Cardiac muscle cell (in vitro differentiated cells and primary cell): ENCODE results near the gene C20orf204. TPM values are rescaled to one million over a fixed set of nuclear protein-coding genes. Genes with fewer than 3 reads are reported as not detected.
A peak's percentile ranks its signal among the peaks of the same experiment; 100 is the strongest.

Experiments used
- DNase-seq, 2 donors: peaks; one replicate each; pipeline versions ENCODE4 v3.0.0 to v3.0.0-alpha.2; 2010 to 2017; ENCODE audit warnings: low read depth in 1 of 2, low spot score in 1 of 2
- H3K27ac ChIP-seq: fragments of 200-600 bp; sonication (generic); 2 replicates; pipeline ENCODE4 v1.5.1; 2016
- H3K27me3 ChIP-seq: fragments of 200-600 bp; sonication (generic); 2 replicates; pipeline ENCODE4 v1.6.0; 2016; ENCODE audit warnings: control low read depth
- H3K36me3 ChIP-seq: fragments of 200-600 bp; sonication (generic); 2 replicates; pipeline ENCODE4 v1.5.1; 2016; ENCODE audit warnings: control low read depth
- H3K4me1 ChIP-seq: fragments of 200-600 bp; sonication (generic); 2 replicates; pipeline ENCODE4 v1.8.1; 2017; ENCODE audit warnings: low read depth, mild to moderate bottlenecking, mixed run types
- H3K4me3 ChIP-seq: fragments of 200-600 bp; sonication (generic); 2 replicates; pipeline ENCODE4 v1.5.1; 2016; ENCODE audit warnings: mild to moderate bottlenecking
- H3K9me3 ChIP-seq: fragments of 200-600 bp; sonication (generic); 2 replicates; pipeline ENCODE4 v1.5.1; 2017; ENCODE audit warnings: low read depth, mild to moderate bottlenecking, control low read depth
- polyA plus RNA-seq: library from polyadenylated mRNA; unstranded; fragments of >200 nt; fragmentation: Nextera tagmentation; extraction: Ambion mirVana; gene quantifications from 2 replicates; pipeline ENCODE4 v1.2.1, GENCODE V29; 2016
- total RNA-seq: library from RNA; depleted of rRNA; stranded (reverse); fragments of >200 nt; gene quantifications from 2 replicates; pipeline ENCODE4 v1.2.3, GENCODE V29; 2016
- TF ChIP-seq, protein P1 (sequence below): IDR thresholded peaks from 2 replicates; pipeline ENCODE4 v1.5.1; 2012; ENCODE audit warnings: low read depth, mild to moderate bottlenecking, low read length

Gene C20orf204
- total and polyA plus RNA-seq, 2 experiments from 2014 or later: 0.76 to 2.2 TPM

DNA sequence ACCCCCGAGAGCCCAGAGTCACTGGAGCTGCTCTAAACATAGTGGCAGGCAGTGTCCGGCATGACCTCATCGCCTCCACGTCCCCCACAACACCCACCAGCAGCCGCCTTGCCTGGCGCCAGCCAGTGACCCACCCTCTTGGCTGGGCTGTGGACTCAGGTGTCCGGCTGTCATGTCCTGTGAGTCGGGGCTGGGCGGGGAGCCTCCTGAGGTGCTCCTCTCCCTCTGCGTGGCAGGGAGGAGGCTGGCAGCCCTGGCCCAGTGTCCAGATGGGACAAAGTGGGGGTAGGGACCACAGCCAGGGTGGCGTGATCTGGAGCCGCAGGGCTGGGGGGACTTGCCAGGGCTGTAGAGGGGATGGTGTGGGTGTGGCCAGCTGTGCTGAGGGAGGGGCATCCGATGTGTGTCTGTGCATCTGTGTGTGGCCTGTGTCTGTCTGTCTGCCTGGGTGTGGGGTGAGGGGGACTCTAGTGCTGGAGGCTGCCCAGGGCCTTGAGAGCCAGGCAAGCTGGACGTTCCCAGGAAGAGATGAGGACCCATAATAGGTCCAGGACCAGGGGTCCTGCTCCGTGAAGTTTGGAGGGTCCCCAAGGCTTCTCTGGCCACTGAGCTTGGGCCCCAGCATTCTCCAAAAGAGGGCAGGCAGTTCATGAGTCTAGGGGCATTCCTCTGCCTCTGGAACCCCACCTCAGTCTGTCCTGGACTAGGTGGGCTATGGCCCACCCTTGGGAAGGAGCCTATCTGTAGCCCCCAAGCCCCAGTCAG lies 15.8 kb downstream of the C20orf204 start:
- TF ChIP-seq, protein P1, sequence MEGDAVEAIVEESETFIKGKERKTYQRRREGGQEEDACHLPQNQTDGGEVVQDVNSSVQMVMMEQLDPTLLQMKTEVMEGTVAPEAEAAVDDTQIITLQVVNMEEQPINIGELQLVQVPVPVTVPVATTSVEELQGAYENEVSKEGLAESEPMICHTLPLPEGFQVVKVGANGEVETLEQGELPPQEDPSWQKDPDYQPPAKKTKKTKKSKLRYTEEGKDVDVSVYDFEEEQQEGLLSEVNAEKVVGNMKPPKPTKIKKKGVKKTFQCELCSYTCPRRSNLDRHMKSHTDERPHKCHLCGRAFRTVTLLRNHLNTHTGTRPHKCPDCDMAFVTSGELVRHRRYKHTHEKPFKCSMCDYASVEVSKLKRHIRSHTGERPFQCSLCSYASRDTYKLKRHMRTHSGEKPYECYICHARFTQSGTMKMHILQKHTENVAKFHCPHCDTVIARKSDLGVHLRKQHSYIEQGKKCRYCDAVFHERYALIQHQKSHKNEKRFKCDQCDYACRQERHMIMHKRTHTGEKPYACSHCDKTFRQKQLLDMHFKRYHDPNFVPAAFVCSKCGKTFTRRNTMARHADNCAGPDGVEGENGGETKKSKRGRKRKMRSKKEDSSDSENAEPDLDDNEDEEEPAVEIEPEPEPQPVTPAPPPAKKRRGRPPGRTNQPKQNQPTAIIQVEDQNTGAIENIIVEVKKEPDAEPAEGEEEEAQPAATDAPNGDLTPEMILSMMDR: no peak
- no peak for DNase-seq
- no peaks in the 10 kb centered on the region for H3K36me3 ChIP-seq
- peaks cover 5% of the 10 kb centered on the region for H3K4me1 ChIP-seq
- H3K27me3 ChIP-seq: peaks cover 47% of the 10 kb centered on the region
- no peaks in the 10 kb centered on the region for H3K9me3 ChIP-seq
- no peak overlapping the region for H3K27ac ChIP-seq
- no peak overlapping the region for H3K4me3 ChIP-seq

DNA sequence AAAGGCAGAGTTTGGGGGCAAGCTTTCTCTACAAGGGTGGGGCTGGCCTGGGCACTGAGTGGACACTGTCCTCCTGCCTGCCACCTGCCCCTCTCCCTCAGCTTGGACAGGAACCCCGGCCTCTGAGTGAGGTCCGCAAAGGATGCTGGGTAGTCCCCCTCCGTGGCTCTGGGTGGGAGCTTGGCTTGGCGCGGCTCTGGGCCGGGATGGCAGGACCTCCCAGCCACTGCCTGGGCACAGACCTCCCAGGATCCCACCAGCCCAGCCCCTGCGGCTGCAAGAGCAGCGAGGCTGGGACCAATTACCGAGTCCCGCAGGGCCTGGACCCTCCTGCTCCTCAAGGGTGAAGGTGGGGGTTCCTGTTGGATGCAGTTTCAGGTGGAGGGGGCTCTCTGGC lies 16.3 kb downstream of the C20orf204 start:
- Histone ChIP-seq H3K27ac (no peak overlapping the region), H3K27me3 (peaks cover 41% of the 10 kb centered on the region), H3K36me3 (no peaks in the 10 kb centered on the region), H3K4me1 (peaks cover 5% of the 10 kb centered on the region), H3K4me3 (no peak overlapping the region), H3K9me3 (no peaks in the 10 kb centered on the region)
- TF ChIP-seq, protein P1: no peak
- no peak for DNase-seq

DNA sequence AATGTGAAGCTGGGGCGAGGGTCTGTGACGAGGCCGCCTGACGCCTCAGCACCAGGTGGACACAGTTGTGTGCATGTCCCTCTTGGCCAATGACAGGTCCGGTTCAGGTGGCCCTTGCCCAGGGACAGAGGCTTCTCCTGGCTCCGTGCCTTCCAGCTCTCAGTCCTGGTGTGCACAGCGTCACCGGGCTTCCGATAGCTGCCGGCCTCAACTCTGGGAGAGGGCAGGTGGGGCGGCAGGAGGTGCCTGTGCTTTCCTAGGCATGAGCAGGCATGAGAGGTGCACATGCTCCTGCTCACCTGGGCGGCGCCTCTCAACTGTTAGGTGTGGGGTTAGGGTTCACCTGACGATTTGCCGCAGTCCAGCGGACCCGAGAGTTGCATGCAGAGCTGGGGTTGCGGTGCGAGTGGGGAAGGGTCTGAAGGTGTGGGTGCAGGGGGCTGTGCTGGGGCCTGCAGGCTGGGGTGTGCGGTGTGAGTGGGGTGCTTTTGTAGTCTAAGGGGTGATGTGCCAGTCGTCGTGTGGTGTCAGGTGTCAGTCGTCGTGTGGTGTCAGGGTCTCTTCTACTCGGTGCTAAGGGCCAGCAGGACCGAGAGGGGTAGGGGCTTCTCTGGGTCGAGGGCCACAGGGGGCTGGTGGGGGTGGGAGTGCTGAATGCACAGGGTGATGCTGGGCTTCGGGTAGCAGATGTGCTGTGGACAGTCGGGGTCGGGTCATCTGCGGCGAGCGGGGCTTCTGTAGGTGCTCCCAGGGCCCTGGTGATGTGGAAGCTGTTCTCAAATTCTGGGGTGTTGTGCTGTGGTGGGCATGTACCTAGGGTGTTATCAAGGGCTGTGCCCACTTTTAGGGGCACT lies 17.2 kb downstream of the C20orf204 start:
- no peaks in the 10 kb centered on the region for H3K9me3 ChIP-seq
- TF ChIP-seq, protein P1: no peak
- no peaks in the 10 kb centered on the region for H3K36me3 ChIP-seq
- peaks cover 33% of the 10 kb centered on the region for H3K27me3 ChIP-seq
- no peak overlapping the region for H3K4me3 ChIP-seq
- DNase-seq: no peak
- H3K4me1 ChIP-seq: peaks cover 5% of the 10 kb centered on the region
- no peak overlapping the region for H3K27ac ChIP-seq

DNA sequence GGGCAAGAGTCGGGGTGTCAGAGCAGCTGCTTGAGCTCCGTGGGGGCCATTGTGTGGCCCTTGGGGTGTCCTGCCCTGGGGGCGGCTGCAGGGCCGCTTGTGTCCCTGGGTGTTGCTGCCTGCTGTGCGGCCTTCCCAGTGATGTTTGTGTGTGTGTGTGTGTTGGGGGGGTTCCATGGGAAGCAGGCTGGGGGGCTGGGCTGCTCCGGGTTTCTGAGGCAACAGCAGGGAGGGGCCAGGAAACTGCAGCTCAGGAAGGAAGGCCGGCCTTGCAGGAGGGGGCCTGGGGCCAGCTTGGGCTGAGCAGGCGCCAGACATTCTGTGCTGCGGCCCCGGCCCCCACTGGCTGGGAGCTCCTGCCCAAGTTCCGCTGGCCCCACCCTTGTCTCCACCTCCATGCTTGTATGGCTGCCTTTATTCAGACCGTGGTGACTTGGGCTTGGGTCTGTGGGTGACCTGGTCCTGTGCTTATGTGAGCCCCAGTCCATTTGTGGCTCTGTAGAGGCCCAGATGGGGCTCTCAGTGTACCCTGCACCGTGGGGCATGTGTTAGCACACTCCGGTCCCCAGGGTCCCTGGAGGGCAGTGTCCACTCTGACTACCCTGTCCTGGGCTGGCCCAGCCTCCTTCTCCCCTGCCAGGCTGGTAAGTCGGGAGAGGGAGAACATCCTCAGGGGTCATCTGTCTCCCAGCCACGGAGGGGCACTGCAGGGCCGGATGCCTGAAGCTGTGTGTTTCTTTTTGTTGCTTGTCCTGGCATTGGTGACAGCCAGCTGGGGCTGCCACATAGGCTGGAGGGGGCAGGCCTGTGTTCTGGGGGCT lies 18.1 kb downstream of the C20orf204 start:
- no peak overlapping the region for H3K27ac ChIP-seq
- no peaks in the 10 kb centered on the region for H3K9me3 ChIP-seq
- peaks cover 24% of the 10 kb centered on the region for H3K27me3 ChIP-seq
- no peak overlapping the region for H3K4me3 ChIP-seq
- TF ChIP-seq, protein P1: peak; percentile 30
- DNase-seq: peak; percentile 59 to 92
- peaks cover 5% of the 10 kb centered on the region for H3K4me1 ChIP-seq
- H3K36me3 ChIP-seq: no peaks in the 10 kb centered on the region

DNA sequence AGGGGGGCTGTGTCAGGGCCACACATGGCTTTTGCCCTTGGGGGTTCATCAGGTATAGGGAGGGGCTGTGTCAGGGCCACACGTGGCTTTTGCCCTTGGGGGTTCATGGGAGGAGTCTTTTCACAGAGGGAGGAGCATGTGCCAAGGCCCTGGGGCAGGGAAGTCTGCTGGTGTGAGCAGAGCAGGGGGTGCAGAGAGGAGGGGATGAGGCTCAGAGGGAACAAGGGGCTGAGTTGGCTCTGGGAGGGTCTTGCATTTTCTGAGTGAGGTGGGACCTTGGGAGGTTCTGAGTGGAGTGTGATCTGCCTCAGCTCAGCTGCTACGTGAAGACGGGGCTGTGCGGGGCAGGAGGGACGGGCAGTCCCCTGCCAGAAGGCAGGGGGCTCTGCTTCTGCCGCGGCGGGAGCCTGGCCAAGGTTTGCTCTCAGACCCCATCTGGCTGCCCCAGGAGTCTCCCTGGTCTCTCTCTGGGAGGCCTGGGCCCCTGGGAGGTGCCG lies 19.5 kb downstream of the C20orf204 start:
- Histone ChIP-seq H3K4me1 (peaks cover 5% of the 10 kb centered on the region), H3K27me3 (peaks cover 11% of the 10 kb centered on the region), H3K4me3 (no peak overlapping the region), H3K36me3 (no peaks in the 10 kb centered on the region), H3K27ac (no peak overlapping the region), H3K9me3 (no peaks in the 10 kb centered on the region)
- TF ChIP-seq, protein P1: no peak
- DNase-seq: no peak
